ENCODE results near the gene MYL11.

MYL11 gene

DNA sequence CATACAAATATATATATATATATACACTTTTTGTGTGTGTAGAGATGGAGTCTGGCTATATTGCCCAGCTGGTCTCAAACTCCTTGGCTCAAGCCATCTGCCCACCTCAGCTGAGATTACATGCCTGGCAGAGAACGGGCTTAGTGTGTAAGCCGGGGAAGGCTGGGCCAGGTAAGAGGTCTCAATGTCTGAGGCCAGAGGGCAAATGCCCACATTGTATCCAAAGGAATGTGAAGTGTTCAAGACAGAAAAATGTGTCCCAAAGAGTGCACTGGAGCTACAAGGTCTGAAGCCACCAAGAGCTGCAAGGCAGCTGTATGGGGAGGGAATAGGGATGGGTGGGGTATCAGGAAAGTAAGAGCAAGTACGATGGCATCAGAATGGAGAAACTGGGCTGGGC is 28.3 kb upstream of the MYL11 start:
- H3K9me3 ChIP-seq (ENCODE audit: control insufficient read depth in 2 of 2, low read length in 2 of 2) = no peaks in the 10 kb centered on the region
- no peak overlapping the region for H3K4me3 ChIP-seq (ENCODE audit: low read length in 2 of 2)
- H3K9ac ChIP-seq (ENCODE audit: low read depth in 1 of 2, low read length in 2 of 2) = no peak overlapping the region
- H3K27ac ChIP-seq (ENCODE audit: low read depth in 2 of 2, low read length in 2 of 2) = no peak overlapping the region
- H3K27me3 ChIP-seq (ENCODE audit: control insufficient read depth in 2 of 2, insufficient read depth in 2 of 2, low read length in 2 of 2) = no peaks in the 10 kb centered on the region
- no peaks in the 10 kb centered on the region for H3K4me1 ChIP-seq (ENCODE audit: control insufficient read depth in 2 of 2, insufficient read depth in 2 of 2, low read length in 2 of 2)
- peaks cover 8 to 10% of the 10 kb centered on the region in 2 donors for H3K36me3 ChIP-seq (ENCODE audit: control insufficient read depth in 2 of 2, insufficient read depth in 2 of 2, low read length in 2 of 2)

DNA sequence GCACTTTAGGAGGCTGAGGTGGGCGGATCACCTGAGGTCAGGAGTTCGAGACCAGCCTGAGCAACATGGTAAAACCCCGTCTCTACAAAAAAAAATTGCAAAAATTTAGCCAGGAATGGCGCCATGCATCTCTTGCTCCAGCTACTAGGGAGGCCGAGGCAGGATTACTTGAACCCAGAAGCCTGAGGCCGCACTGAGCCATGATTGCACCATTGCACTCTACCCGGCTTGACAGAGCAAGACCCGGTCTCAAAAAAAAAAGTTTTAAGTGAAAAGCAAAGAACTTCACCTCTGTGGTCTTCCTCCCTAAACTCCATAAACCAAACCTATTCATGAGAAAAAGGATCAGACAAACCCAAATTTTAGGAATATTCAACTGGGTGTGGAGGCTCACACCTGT is 26.5 kb upstream of the MYL11 start:
- H3K9ac ChIP-seq (ENCODE audit: low read depth in 1 of 2, low read length in 2 of 2) = no peak overlapping the region
- H3K9me3 ChIP-seq (ENCODE audit: control insufficient read depth in 2 of 2, low read length in 2 of 2) = no peaks in the 10 kb centered on the region
- no peaks in the 10 kb centered on the region for H3K27me3 ChIP-seq (ENCODE audit: control insufficient read depth in 2 of 2, insufficient read depth in 2 of 2, low read length in 2 of 2)
- H3K4me3 ChIP-seq (ENCODE audit: low read length in 2 of 2) = no peak overlapping the region
- no peak overlapping the region for H3K27ac ChIP-seq (ENCODE audit: low read depth in 2 of 2, low read length in 2 of 2)
- peaks cover 19 to 28% of the 10 kb centered on the region in 2 donors for H3K36me3 ChIP-seq (ENCODE audit: control insufficient read depth in 2 of 2, insufficient read depth in 2 of 2, low read length in 2 of 2)
- peaks cover 0 to 4% of the 10 kb centered on the region in 2 donors for H3K4me1 ChIP-seq (ENCODE audit: control insufficient read depth in 2 of 2, insufficient read depth in 2 of 2, low read length in 2 of 2)

DNA sequence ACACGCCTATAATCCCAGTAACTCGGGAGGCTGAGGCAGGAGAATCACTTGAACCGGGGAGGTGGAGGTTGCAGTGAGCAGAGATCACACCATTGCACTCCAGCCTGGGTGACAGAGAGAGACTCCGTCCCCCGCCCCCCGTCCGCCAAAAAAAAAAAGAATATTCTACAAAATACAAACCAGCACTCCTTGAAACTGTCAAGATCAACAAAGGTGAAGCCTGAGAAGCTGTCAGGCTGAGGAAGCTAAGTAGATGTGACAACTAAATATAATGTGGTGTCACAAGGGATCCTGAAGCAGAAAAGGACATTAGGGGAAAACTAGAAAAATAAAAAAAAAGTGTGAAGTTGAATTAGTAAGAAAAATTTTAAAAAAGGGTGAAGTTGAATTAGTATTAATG is 25.7 kb upstream of the MYL11 start:
- peaks cover 23 to 31% of the 10 kb centered on the region in 2 donors for H3K36me3 ChIP-seq (ENCODE audit: control insufficient read depth in 2 of 2, insufficient read depth in 2 of 2, low read length in 2 of 2)
- H3K9me3 ChIP-seq (ENCODE audit: control insufficient read depth in 2 of 2, low read length in 2 of 2) = no peaks in the 10 kb centered on the region
- no peak overlapping the region for H3K9ac ChIP-seq (ENCODE audit: low read depth in 1 of 2, low read length in 2 of 2)
- no peak overlapping the region for H3K4me3 ChIP-seq (ENCODE audit: low read length in 2 of 2)
- H3K27me3 ChIP-seq (ENCODE audit: control insufficient read depth in 2 of 2, insufficient read depth in 2 of 2, low read length in 2 of 2) = no peaks in the 10 kb centered on the region
- H3K4me1 ChIP-seq (ENCODE audit: control insufficient read depth in 2 of 2, insufficient read depth in 2 of 2, low read length in 2 of 2) = peaks cover 4 to 6% of the 10 kb centered on the region in 2 donors
- no peak overlapping the region for H3K27ac ChIP-seq (ENCODE audit: low read depth in 2 of 2, low read length in 2 of 2)

DNA sequence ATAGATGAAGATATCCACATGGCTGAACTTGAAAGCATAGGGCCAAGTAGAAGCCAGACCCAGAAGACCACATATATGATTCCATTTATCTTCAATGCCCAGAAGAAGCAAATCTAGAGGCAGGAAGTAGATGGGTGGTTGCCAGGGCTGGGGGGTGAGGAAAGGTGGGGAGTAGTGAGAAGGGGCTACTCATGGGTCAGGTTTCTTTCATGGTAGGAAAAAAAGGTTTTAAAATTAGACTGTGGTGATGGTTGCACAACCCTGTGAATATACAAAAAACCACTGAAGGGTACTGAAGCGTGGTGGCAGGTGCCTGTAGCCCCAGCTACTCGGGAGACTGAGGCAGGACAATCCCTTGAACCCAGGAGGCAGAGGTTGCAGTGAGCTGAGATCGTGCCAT is 24.9 kb upstream of the MYL11 start:
- H3K9me3 ChIP-seq (ENCODE audit: control insufficient read depth in 2 of 2, low read length in 2 of 2) = no peaks in the 10 kb centered on the region
- H3K27me3 ChIP-seq (ENCODE audit: control insufficient read depth in 2 of 2, insufficient read depth in 2 of 2, low read length in 2 of 2) = no peaks in the 10 kb centered on the region
- peaks cover 23 to 31% of the 10 kb centered on the region in 2 donors for H3K36me3 ChIP-seq (ENCODE audit: control insufficient read depth in 2 of 2, insufficient read depth in 2 of 2, low read length in 2 of 2)
- H3K9ac ChIP-seq (ENCODE audit: low read depth in 1 of 2, low read length in 2 of 2) = no peak overlapping the region
- H3K27ac ChIP-seq (ENCODE audit: low read depth in 2 of 2, low read length in 2 of 2) = no peak overlapping the region
- H3K4me3 ChIP-seq (ENCODE audit: low read length in 2 of 2) = no peak overlapping the region
- peaks cover 11 to 13% of the 10 kb centered on the region in 2 donors for H3K4me1 ChIP-seq (ENCODE audit: control insufficient read depth in 2 of 2, insufficient read depth in 2 of 2, low read length in 2 of 2)

DNA sequence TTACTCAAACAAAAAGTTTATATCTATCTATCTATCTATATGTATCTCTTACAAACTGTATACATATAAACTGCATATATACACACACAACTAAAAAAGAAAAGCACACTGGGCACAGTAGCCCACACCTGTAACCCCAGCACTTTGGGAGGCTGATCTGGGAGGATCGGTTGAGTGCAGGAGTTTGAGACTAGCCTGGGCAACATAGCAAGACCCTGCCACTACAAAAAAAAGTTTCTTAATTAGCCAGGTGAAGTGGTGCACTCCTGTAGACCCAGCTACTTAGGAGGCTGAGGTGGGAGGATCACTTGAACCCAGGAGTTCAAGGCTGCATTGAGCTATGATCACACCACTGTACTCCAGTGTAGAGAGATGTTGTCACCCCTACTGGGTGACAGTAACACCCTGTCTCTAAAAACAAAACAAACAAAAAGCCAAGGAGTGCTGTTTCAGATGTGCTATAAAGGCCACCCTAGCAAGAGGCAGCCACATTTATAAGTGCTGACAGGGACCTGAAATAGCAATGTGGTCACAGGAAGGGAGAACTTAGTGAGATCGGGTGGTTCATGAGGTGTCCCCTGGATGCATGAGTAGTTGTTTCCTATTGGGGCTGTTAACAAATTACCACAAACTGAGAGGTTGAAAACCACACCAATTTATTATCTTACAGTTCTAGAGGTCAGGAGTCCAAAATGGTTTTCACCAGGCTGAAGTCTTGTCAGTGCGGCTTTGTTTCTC is 24.3 kb upstream of the MYL11 start:
- Histone ChIP-seq H3K27me3 (ENCODE audit: control insufficient read depth in 2 of 2, insufficient read depth in 2 of 2, low read length in 2 of 2) (no peaks in the 10 kb centered on the region), H3K9ac (ENCODE audit: low read depth in 1 of 2, low read length in 2 of 2) (peak overlapping the region in 1 of 2 donors; percentile 14), H3K27ac (ENCODE audit: low read depth in 2 of 2, low read length in 2 of 2) (no peak overlapping the region), H3K9me3 (ENCODE audit: control insufficient read depth in 2 of 2, low read length in 2 of 2) (no peaks in the 10 kb centered on the region), H3K4me1 (ENCODE audit: control insufficient read depth in 2 of 2, insufficient read depth in 2 of 2, low read length in 2 of 2) (peaks cover 11 to 13% of the 10 kb centered on the region in 2 donors), H3K36me3 (ENCODE audit: control insufficient read depth in 2 of 2, insufficient read depth in 2 of 2, low read length in 2 of 2) (peaks cover 23 to 31% of the 10 kb centered on the region in 2 donors), H3K4me3 (ENCODE audit: low read length in 2 of 2) (no peak overlapping the region)

DNA sequence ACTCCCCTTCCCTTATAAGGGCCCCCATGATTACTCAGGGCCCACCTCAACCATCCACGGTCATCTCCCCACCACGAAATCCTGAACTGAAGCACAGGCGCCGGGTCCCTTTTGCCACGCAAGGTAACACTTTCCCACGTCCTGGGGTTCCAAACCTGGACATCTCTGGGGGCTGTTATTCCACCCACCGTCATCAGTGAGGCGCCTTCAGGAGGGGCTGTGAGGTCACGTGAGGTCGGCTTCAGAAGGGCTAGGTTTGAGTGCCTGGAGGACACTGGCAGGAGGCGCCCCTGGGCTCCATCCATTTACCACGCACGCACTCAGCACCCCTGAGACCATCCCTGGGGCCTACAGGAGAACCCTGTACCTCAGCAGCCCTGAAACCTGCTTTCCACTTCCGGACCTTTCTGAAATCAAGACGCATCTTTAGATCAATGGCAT is 23.6 kb upstream of the MYL11 start:
- Histone ChIP-seq H3K4me1 (ENCODE audit: control insufficient read depth in 2 of 2, insufficient read depth in 2 of 2, low read length in 2 of 2) (peaks cover 16 to 18% of the 10 kb centered on the region in 2 donors), H3K36me3 (ENCODE audit: control insufficient read depth in 2 of 2, insufficient read depth in 2 of 2, low read length in 2 of 2) (peaks cover 23 to 31% of the 10 kb centered on the region in 2 donors), H3K9ac (ENCODE audit: low read depth in 1 of 2, low read length in 2 of 2) (no peak overlapping the region), H3K27me3 (ENCODE audit: control insufficient read depth in 2 of 2, insufficient read depth in 2 of 2, low read length in 2 of 2) (no peaks in the 10 kb centered on the region), H3K27ac (ENCODE audit: low read depth in 2 of 2, low read length in 2 of 2) (no peak overlapping the region), H3K4me3 (ENCODE audit: low read length in 2 of 2) (no peak overlapping the region), H3K9me3 (ENCODE audit: control insufficient read depth in 2 of 2, low read length in 2 of 2) (no peaks in the 10 kb centered on the region)

DNA sequence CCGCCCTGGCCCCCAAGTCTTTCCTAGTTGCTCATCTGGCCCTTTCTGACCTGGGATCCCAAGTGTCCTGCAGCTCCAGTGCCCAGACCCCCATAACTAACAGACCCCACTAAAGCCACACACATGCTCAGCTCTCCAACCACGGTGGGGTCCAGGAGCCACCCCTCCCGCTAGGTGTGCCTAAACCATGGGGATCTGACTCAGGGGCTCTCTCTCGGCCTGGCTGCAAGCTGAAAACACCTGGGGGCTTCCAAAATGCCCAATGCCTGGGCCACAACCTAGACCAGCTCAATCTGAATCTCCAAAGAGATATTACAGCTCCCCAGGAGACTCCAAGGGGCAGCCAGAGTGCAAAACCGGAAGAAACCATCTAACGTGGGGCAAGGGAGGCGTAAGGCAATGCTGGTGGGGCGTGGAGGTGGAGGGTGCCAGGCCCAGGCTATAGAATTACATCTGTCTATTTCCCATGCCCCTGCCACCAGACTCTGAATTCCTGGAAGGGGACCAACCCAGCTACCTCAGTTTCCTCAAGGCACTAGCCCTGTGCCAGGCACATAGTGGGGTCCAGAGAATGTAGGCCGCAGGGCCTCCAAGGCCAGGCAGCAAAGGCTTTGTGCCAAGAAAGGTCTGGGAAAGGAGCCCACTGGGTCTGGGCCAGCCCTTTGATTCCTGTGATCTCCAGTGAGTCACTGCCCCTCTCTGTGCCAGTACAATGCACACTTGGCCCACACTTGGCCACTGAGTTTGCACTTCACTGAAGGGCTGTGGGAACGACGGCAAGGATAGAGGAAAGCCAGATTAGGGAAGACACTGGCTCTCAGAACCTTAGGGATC is 22.8 kb upstream of the MYL11 start:
- Histone ChIP-seq H3K27ac (ENCODE audit: low read depth in 2 of 2, low read length in 2 of 2) (no peak overlapping the region), H3K4me3 (ENCODE audit: low read length in 2 of 2) (no peak overlapping the region), H3K9ac (ENCODE audit: low read depth in 1 of 2, low read length in 2 of 2) (no peak overlapping the region), H3K36me3 (ENCODE audit: control insufficient read depth in 2 of 2, insufficient read depth in 2 of 2, low read length in 2 of 2) (peaks cover 23 to 31% of the 10 kb centered on the region in 2 donors), H3K27me3 (ENCODE audit: control insufficient read depth in 2 of 2, insufficient read depth in 2 of 2, low read length in 2 of 2) (no peaks in the 10 kb centered on the region), H3K9me3 (ENCODE audit: control insufficient read depth in 2 of 2, low read length in 2 of 2) (no peaks in the 10 kb centered on the region), H3K4me1 (ENCODE audit: control insufficient read depth in 2 of 2, insufficient read depth in 2 of 2, low read length in 2 of 2) (peaks cover 21 to 26% of the 10 kb centered on the region in 2 donors)

DNA sequence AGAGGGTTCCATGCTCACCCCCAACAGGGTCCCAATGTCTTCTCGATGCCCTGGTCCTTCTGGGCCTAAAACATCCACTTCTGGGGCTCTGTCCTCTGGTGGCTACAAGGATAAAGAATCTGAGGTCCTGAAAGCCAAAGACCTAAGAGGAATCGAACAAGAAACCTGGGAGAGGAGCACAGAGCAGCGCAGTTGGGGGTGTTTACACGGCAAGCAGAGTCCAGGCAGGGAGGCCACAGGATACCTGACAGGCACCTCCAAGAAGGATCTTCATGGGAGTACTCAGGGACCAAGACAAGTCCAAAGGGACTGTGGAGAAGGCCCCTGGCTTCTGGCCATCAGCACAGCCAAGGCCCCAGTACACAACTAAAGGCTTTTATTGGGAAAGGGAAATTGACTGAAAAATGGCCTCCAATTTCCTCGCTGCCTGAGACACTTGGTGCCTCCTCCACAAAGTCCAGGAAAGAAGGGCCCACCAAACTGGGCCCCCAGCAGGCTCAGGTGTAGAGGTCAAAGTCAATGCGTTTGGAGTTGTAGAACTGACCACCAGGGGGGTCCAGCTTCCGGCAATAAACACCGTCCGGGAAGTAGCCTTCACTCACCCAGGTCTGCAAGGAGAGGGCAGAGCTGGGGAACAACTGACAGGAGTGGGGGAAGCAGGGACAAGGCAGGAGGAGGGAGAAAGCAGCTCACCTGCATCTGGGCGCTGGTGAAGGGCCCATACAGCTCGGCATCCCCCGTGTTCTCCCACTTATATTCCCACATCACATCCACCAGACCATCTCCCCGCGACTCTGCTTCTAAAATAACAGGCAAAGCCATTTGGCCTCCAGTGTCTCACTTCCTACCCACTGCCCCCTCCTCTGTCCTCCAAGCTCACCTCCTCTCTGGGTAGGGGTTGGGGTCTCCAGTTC is 21.9 kb upstream of the MYL11 start:
- Histone ChIP-seq H3K4me1 (ENCODE audit: control insufficient read depth in 2 of 2, insufficient read depth in 2 of 2, low read length in 2 of 2) (peaks cover 25 to 34% of the 10 kb centered on the region in 2 donors), H3K9me3 (ENCODE audit: control insufficient read depth in 2 of 2, low read length in 2 of 2) (no peaks in the 10 kb centered on the region), H3K27me3 (ENCODE audit: control insufficient read depth in 2 of 2, insufficient read depth in 2 of 2, low read length in 2 of 2) (no peaks in the 10 kb centered on the region), H3K4me3 (ENCODE audit: low read length in 2 of 2) (no peak overlapping the region), H3K27ac (ENCODE audit: low read depth in 2 of 2, low read length in 2 of 2) (no peak overlapping the region), H3K9ac (ENCODE audit: low read depth in 1 of 2, low read length in 2 of 2) (no peak overlapping the region), H3K36me3 (ENCODE audit: control insufficient read depth in 2 of 2, insufficient read depth in 2 of 2, low read length in 2 of 2) (peaks cover 31 to 36% of the 10 kb centered on the region in 2 donors)

DNA sequence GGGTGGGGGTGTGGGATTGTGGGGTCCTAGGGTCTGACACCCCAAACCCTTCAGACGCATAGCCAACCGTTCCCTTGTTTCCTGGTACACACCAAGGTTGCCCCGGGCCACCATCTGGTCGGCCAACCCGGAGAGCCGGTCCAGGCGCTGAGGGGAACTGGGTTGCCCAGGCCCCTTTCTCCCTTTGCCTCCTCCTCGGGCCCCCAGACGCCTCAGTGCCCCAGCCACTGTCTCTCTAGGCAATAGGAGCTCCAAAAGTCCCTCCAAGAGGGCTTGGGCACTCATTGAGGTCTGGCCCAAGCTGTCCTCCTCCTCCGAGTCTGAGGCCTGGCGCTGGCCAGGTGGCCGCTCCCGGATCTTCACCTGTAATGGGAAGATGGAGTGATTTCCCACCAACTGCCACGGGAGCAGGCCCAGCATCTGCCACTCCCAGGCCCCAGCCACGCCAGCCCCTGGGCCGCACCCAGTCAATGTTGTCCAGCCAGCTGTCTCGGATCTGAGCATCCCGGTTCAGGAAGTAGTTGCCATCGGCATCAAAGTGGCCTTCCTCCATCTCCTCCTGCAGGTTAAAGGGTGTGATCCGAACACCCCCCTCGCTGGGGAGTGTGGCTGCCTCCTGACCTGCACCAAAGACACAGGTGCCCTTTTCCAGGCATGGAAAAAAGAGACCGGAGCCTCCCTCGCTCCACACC is 21.0 kb upstream of the MYL11 start:
- Histone ChIP-seq H3K36me3 (ENCODE audit: control insufficient read depth in 2 of 2, insufficient read depth in 2 of 2, low read length in 2 of 2) (peaks cover 36 to 44% of the 10 kb centered on the region in 2 donors), H3K27ac (ENCODE audit: low read depth in 2 of 2, low read length in 2 of 2) (no peak overlapping the region), H3K27me3 (ENCODE audit: control insufficient read depth in 2 of 2, insufficient read depth in 2 of 2, low read length in 2 of 2) (no peaks in the 10 kb centered on the region), H3K9me3 (ENCODE audit: control insufficient read depth in 2 of 2, low read length in 2 of 2) (no peaks in the 10 kb centered on the region), H3K4me3 (ENCODE audit: low read length in 2 of 2) (peak overlapping the region in 1 of 2 donors; percentile 78), H3K4me1 (ENCODE audit: control insufficient read depth in 2 of 2, insufficient read depth in 2 of 2, low read length in 2 of 2) (peaks cover 25 to 34% of the 10 kb centered on the region in 2 donors), H3K9ac (ENCODE audit: low read depth in 1 of 2, low read length in 2 of 2) (peak overlapping the region in 1 of 2 donors; percentile 81)
